Measurements from ENCODE around the gene TACC2.

- no peak for TF ChIP-seq EZH2 (IDR thresholded peaks at IDR 0.05; ENCODE audit: low read depth)
- no peak for TF ChIP-seq CTCF (conservative IDR thresholded peaks at IDR 0.05)
These were observed 160.1 kb downstream of the TACC2 start for GRCh38 chr10:122148876-122149560.
